Activated T-helper 1 cell treated with anti-CD3 and anti-CD28 coated beads, Interleukin-2, amount 50 U/mL, for 16 hours (primary cell): ENCODE measurements around the gene ADRA2B.

ENCODE experiments used
- DNase-seq, 2 donors: peaks; one replicate each; pipeline ENCODE4 v3.0.0-alpha.2; 2020; ENCODE audit warnings: low read depth in 1 of 2, low spot score in 1 of 2

Gene ADRA2B

DNA sequence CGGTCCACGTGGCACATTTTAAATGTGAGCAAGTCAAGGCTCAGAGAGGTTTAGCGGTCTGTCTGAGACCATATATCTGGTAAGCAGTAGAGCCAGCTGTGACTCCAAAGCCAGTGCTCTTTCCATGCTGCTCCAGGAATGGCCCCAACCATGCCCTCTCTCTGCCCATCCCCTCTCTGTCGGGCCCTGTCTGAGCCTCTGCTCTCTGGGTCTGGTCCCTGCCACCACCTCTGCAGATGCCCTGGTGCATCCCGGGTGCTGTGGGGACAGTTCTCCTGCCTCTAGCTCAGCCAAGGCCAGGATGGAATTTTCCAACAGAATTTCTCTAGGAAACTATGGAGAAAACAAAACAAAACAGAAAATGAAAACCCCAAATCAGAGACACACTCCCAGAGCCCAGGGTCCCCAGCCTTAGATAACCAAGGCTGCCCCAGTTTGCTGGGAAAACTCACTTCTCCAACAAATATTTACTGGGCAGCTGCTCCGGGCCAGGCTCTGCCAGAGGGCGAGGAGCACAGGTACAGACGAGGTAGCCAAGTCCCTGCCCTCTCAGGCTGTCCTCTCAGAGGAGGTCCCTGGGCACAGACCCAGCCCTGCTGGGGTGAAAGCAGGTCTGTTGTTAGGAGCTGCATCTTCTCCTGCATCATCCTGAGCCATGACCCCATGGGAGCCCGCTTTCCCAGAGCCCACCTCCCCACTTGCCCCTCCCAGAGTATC lies 9.2 kb downstream of the ADRA2B start:
- no peak for DNase-seq

DNA sequence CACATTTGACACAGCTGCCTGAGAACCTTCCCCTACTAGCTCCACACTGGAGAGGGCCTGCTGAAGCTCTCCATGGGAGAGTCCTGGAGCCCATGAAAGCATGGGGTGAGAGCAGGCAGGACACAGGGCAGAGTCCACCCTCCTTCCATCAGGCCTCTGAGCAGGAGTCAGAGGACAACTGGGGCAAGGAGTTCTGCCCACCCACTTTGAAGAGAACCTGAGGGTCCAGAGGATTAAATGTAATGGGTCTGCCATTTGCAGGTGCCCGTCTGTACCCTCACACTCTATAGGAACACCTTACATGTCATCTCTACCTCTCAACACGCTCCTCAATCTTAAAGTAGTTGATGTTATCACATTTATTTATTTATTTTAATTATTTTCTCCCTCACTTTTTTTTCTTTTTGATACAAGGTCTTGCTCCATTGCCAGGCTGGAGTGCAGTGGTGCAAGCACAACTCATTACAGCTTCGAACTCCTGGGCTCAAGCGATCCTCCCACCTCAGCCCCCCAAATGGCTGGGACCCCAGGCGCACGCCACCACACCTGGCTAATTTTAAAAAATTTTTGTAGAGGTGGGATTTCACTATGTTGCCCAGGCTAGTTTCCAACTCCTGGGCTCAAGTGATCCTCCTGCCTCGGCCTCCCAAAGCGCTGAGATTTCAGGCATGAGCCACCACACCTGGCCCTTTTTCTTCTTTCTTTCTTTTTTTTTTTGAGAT lies 10.2 kb downstream of the ADRA2B start:
- DNase-seq = no peak

DNA sequence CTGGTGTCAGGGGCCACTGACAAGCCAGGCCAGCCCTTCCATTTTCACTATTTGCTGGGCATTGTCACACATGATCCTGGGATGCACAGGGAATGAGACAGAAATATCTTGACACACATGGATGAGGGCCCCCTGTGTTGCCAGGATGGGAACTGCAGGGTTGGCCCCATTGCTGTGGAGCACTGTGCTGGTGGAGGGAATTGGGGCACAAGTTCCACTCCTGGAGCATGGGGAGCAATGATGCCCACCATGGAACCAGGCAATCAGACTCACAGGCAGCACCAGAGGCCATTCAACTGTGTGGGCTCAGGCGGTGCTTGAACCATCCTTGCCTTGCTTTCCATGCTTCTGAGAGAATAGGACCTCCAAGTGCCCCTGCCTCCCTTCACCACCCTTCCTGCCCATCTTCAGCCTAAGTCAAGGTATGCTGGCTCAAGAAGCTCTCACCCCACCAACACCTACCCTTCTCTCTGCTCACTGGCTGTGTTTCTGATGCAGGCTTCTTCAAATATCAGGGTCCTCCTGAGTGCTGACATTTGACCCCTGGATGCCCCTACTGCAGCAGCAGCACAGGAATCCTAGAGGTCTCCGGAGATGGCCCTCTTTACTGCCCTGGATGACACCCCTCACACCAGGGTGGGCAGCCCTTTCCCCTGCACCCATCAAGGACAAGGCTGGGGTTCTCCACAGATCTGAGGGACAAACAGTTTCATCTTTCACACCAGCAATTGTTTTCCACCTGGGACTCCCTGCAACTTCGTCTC lies 11.0 kb downstream of the ADRA2B start:
- DNase-seq = no peak

DNA sequence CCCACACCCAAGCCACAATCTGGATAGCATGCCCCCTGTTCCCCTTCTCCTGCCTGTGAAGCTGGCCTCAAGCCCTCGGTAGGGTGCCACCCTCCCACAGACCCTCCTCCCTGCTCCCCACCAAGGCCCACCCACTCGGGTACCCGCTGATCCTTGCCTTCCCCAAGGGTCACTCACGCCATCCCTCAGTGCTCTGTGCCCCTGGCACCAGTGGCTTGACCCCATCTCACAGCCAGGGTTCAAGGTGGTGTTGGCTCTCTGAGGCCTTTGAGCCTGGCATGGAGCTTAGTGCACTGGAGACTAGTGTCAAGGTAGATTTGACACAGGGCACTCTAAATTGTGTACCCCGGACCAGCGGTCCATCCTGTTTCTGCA lies 11.9 kb downstream of the ADRA2B start:
- DNase-seq = no peak

DNA sequence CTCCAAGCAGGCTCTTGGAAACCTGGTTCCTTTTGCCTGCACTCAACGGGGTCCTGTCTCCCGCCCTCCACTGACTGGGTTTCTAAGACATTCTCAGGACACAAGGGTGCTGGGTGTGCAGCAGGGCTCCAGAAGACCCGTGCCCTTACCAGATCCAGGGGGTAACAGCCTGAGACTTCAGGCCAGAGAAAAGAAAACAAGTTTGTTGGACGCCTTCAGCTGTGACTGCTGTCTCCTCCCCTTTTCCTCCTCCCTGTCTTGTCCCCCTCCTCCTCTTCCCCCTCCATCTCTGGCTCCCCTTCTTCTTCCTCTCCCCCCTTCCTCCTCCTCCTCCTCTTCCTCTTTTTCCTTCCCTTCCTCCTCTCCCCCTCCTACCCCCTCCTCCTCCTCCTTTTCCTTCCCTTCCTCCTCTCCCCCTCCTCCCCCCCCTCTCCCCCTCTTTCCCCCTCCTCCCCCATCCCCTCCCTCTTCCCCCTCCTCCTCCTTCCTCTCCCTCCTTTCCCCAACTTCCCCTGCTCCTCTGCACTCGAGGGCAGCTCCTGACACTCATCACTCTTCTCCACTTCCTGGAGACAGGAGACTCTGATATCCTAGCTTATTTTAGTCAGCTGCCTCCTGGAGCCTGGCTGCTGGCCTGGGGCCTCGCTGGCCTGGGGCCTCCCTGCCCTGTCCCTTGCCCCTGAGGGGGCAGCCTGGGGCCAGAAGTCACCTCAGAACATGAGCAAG lies 12.4 kb downstream of the ADRA2B start:
- no peak for DNase-seq

DNA sequence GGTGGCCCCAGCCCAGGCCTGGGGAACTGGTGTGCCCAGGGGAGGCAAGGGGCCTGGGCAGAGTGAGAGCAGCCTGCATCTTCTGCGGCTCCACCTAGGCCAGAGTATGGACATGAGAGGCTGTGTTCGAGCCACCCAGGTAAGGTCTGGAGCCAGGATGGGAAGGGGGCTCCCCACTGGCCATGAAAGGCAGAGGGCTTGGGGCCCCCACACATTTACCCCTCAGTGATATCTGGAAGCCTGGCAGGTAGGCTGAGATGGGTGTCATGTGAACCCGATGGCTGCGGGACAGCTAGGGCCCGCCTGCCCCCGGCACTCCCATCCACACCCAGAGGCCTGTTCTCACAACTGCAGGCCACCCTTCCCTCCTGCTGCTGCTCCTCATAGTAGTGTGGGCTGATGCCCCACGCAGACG lies 13.2 kb downstream of the ADRA2B start:
- no peak for DNase-seq

DNA sequence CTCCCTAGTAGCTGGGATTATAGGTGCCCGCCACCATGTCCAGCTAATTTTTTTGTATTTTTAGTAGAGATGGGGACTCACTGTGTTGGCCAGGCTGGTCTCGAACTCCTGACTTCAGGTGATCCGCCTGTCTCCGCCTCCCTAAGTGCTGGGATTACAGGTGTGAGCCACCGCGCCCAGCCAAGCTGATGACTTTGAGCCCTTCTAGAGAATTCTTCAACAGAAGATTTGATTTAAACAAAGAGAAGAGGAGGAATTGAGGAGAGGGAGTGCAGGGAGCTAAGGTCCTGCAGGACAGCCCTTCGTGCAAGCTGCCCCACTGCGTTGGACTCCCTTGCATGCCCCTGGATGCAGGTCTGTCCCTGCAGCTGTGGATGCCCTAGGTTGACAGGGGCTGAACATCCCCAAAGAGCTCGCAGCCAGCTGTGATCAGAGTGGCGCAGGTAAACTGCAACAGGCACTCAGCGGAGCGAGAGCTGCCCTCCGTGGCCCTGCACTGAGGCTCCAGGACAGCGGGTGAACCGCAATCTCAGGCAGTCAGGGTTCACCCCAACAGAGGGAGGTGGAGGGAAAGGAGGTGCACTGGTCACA lies 13.7 kb downstream of the ADRA2B start:
- no peak for DNase-seq

DNA sequence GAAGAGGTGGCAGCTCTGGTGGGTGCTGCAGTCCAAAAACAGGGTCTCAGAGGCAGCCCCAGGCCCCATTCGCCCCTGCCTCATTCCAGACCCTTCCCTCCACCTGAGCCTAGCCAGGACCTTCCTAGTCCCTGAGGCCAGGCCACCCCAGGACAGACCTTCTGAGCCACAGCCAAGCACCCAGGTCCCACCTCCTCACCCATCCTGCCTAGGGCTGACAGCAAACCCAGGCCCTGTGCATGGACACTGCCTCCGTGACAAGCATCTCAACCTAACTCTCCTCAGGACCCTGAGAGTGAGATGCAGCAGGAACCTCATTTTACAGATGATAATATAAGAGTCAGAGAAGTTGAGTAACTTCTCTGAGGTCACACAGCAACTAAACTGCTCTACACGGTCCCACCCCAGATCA lies 15.5 kb downstream of the ADRA2B start:
- no peak for DNase-seq

DNA sequence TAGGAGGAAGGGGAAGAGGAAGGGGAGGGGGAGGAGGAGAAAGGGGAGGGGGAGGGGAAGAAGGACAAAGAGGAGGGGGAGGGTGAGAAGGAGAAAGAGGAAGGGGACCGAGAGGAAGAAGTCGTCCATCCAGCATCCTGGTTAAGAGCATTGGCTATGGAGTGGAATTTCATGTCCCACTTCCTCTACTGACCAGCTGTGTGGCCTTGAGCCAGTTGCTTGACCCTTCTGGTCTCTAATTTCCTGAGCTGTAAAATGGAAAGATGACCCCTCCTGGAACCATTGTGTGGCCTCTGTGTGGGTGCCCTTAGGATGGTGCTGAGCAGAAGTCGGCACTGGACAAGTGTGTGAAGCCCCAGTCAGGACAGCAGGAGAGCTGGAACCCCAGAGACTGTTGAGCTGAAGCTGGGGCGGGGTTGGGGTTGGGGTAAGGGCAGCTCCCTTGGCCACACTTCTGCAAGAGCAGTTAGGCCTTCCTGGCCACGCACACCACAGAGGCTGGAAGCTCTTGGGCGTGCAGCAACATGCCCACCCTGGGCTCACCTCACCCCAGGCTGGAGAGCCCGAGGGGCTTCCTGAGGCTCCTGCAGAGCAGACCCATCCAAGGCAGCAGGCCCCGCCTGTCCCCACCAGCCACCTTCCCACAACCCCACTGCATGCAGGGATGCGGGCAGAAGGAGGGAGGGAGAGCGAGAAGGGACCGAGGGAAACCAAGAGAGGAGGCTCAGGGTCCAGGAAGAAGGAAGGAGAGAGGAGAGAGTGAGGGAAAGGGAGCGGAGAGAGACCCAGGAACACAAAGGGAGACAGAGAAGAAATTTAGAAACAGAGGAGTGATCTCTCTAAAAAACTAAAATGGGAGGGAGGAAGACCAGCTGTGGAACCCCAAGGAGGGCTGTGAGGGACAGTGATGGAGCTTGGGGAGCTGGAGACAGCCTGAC lies 16.2 kb downstream of the ADRA2B start:
- DNase-seq = peak in 1 of 2 donors; percentile 3

DNA sequence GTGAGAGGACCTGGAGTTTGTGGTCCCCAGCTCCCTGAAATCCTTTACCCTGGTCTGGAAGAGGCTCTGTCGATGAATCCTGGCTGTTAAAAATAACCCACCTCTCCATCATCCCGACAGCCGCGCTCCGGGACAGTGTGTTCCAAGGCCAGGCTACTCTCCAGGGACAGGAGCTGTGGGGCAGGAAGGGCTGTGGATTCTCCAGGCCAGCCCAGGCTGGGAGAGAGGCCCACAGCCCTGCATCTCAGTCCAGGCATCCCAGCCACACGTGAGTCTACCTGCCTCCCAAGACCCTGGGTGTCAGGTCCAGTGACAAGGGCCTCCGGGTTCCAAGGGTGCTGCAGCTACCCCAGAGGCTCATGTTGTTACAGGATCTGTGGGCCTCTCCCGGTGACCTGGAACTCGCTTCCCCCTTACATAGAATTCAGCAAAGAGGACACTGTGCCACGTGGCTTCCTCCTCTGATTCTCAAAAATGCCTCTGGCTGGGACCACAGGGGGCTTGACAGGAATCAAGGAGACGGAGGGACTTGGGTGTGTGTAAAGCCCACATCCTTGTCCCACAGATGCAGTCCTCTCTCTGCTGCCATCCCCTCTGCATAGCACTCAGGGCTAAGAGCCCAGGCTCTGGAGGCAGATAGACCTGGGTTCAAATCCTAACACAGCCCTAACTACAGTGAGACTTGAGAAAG lies 17.3 kb downstream of the ADRA2B start:
- no peak for DNase-seq

DNA sequence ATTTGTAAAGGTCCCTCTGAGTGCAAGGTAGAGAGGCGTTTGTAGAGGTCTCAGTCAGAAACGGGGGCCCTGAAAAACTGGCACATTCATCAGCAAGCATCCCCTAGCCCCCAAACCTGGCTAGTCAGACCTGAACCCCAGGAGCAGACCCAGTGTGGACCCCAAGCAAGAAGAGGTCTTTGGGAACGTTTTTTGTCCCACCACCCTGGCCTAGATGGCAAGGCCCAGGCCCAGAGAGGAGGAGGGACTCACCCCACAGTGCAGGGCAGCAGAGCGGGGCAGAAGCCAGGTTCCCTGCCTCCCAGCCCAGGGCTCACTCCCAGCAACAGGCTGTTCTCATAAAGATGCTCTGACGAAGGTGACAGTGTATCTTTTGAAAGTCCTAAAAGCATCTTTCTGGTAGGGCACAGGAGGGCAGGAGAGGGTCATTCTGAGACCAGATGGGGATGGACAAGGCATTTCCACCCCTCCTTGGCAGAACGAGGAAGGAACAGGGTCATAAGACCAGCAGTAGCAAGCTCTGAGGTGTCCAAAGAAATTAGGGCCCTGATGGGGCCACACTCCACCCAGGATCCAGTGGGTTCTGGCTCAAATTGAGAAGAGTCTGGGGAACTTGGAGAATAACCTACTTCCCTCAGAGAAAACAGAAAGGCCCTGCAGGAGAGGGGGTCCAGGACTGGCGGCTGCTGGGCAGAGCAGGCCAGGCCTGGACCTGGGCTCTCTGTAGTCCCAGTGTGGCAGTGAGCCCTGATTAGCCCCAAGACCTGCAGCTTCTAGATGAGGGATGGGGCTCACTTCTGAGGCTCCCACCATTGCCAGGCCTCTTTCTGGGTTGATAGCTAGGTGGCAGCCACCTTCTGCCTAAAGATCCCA lies 18.2 kb downstream of the ADRA2B start:
- no peak for DNase-seq

DNA sequence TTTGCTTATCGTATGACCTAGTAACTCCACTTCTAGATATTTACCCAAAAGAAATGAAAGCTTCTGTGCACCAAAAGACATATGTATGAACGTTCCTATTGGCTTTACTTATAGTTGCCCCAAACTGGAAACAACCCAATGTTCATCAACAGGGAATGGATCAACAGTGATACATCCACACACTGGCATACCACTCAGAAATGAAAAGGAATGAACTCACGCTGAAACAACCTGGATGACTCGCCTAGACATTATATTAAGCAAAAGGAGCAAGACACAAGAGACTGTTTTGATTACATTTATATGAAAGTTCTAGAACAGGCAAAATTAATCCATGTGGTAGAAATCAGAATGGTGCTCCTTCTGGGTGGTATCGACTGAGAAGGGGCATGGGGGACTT lies 18.9 kb downstream of the ADRA2B start:
- no peak for DNase-seq

DNA sequence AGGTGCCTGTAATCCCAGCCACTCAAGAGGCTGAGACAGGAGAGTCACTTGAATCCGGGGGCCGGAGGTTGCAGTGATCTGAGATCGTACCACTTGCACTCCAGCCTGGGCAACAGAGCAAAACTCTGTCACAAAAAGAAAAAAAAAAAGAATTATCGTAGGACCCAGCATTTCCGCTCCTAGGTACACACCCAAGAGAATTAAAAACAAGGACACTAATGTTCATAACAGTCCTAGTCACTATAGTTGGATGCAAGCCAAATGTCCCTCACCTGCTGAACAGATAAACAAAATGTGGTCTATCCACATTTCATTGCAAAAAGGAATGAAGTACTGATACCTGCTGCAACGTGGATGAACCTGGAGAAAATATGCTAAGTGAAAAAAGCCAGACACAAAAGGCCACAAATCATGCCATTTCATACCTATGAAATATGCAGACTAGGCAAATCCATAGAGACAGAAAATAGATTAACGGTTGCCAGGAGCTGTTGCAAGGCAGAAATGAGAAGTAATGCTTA lies 21.2 kb downstream of the ADRA2B start:
- DNase-seq = no peak

DNA sequence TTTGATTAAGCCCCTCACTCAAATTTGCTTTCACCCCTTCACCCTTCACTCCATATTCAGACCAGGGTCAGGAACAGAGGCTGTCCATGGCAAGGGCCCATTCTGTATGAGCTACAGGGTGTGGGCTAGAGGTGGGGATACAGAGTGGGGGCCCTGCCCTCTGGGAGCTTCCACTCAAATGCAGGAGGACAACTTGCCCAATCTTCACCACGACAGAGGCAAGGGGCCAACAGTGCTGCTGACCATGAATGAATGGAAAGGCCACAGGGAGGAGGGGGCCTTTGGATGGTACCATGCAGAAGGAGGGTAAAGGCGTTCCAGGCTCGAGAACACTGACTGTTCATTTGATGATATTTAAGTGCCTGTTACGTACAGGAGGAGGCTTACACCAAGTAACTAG lies 22.8 kb downstream of the ADRA2B start:
- no peak for DNase-seq

DNA sequence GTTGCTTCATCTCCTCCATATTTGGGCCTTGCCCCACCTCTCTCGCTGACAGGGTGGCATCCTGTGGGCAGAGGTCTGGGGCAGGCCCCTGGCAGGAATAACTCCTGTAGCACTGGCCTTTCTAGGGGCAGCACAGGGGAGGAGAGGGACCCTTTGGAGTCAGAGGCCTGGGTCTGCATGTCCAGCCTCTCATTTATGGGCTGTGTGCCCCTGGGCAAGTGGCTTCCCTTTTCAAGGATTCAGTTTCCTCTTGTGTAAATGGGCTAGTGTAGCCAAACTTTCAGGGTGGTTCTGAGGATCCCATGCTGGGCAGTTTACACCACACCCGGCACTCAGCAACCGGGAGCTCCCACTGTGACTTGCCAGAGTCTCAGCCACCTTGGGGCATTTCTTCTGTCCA lies 23.4 kb downstream of the ADRA2B start:
- no peak for DNase-seq

DNA sequence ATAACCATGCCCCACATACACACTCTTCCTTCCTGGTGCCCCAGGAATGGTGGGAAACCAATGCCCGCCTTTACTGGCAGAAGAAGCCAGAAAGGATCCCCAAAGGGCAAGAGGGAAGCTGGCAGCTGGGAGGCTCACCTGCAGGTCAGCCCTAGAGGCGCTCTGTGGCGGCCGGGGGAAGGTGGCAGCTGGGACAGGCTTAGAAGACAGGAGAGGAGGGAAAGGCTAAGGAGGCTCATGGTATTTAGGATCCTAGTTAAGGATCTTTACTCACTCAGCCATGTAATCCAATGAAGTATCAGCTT lies 23.8 kb downstream of the ADRA2B start:
- DNase-seq = no peak

DNA sequence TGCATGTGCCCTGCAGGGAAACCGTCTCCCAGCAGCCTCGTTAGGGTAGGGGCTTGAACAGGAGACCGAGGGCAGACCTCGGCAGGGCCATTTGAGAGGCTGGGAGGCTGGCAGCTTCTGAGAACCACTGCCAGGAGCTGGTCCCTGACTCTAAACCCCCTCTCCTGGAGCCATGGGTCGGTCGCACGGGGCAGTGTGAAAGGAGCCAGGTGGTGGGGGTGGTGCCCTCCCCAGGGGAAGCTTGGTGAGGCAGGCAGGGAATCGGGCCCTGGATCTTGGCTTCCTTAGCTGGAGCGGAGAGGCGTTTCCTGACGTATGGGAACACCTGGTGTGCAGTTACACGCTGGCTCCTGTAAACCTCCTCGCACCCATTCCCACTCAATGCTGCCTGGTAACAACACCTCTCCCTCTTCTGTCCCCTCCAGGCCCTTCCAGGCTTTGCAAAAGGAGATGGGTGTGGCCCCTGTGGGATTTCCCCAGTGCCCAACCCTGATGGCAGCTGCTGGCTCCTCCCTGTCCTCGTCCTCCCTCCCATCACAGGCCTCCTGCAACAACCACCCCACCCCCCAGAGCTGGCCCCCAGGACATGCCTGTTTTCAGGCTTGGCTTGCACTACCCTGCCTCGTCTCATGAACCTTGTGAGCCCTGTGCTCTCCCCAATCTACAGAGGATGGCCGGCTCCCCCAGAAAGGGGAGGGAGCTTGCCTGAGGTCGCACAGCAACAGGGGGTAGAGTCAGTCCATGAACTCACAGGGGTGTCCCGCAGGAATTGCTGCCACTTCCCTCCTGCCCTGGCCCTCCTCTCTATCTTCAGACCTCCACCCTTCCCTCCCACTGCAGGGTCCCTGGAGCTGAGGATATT lies 24.4 kb downstream of the ADRA2B start:
- no peak for DNase-seq
